OCI-LY7 (cell line): Measurements from ENCODE around the gene MMP23B. TPM values are rescaled to one million over a fixed set of nuclear protein-coding genes. Genes with fewer than 3 reads are reported as not detected.

Experiments used
- BruUV-seq: library from RNA; stranded (reverse); fragments of 400-500 nt; replicated peaks from 2 replicates; lab custom pipeline; 2021; lab: Mats Ljungman, UMichigan
- CTCF ChIA-PET: fragments of 300-600 bp; sonication (Branson Sonifier 250); formaldehyde crosslinking; loops from one replicate; lab custom pipeline; 2022; ENCODE audit warnings: antibody characterized with exemption; ENCODE audit not compliant: unreplicated experiment; lab: Charles Lee
- POLR2A ChIA-PET: fragments of 300-600 bp; sonication (Branson Sonifier 250); formaldehyde crosslinking; loops from one replicate; lab custom pipeline; 2022; ENCODE audit warnings: antibody characterized with exemption; lab: Charles Lee
- DNase-seq: peaks from one replicate; pipeline ENCODE4 v3.0.0-alpha.2; 2015; ENCODE audit warnings: low spot score
- H2AFZ ChIP-seq: fragments of 200-600 bp; sonication (generic), shearing (Covaris generic); 2 replicates; pipeline ENCODE4 v1.6.1; 2014; ENCODE audit warnings: mild to moderate bottlenecking, antibody characterized with exemption, low read length, moderate library complexity
- H3K27ac ChIP-seq: fragments of 200-600 bp; sonication (generic); 2 replicates; pipeline ENCODE4 v1.5.1; 2014; ENCODE audit warnings: mixed run types, low read depth, mild to moderate bottlenecking, moderate library complexity, low read length, inconsistent platforms; ENCODE audit not compliant: poor library complexity, severe bottlenecking
- H3K36me3 ChIP-seq: fragments of 200-600 bp; sonication (generic); 2 replicates; pipeline ENCODE4 v1.6.1; 2014; ENCODE audit warnings: mild to moderate bottlenecking, antibody characterized with exemption, low read length, moderate library complexity, mixed read lengths; ENCODE audit not compliant: insufficient read depth
- H3K4me1 ChIP-seq: fragments of 200-600 bp; sonication (generic); 2 replicates; pipeline ENCODE4 v1.5.1; 2014; ENCODE audit warnings: mild to moderate bottlenecking, low read length; ENCODE audit not compliant: insufficient read depth, poor library complexity, severe bottlenecking
- H3K4me2 ChIP-seq: fragments of 200-600 bp; sonication (generic); 2 replicates; pipeline ENCODE4 v1.6.1; 2014; ENCODE audit warnings: mild to moderate bottlenecking, low read length
- H3K4me3 ChIP-seq: fragments of 200-600 bp; sonication (generic); 2 replicates; pipeline ENCODE4 v1.5.1; 2014; ENCODE audit warnings: mild to moderate bottlenecking, low read depth, low read length; ENCODE audit not compliant: poor library complexity, severe bottlenecking
- H3K79me2 ChIP-seq: fragments of 200-600 bp; sonication (generic); 2 replicates; pipeline ENCODE4 v1.6.1; 2016; ENCODE audit warnings: low read depth, mild to moderate bottlenecking, low read length, moderate library complexity, mixed read lengths; ENCODE audit not compliant: insufficient read depth
- H3K9me2 ChIP-seq: fragments of 200-600 bp; sonication (generic); 2 replicates; pipeline ENCODE4 v1.6.1; 2016; ENCODE audit warnings: mild to moderate bottlenecking, low read length, mixed read lengths; ENCODE audit not compliant: insufficient read depth
- H3K9me3 ChIP-seq: fragments of 200-600 bp; sonication (generic); 2 replicates; pipeline ENCODE4 v1.6.1; 2014; ENCODE audit warnings: mild to moderate bottlenecking, mixed run types, low read length, mixed read lengths
- H4K20me1 ChIP-seq: fragments of 200-600 bp; sonication (generic); 2 replicates; pipeline ENCODE4 v1.6.1; 2014; ENCODE audit warnings: mild to moderate bottlenecking, antibody characterized with exemption, low read length, moderate library complexity, mixed read lengths; ENCODE audit not compliant: insufficient read depth
- CTCF ChIP-seq: fragments of 200-600 bp; sonication (generic); conservative IDR thresholded peaks from 2 replicates; pipeline ENCODE4 v1.5.1; 2014; ENCODE audit warnings: mild to moderate bottlenecking, antibody characterized with exemption, low read length, moderate library complexity, mixed read lengths
- EZH2phosphoT487 ChIP-seq: fragments of 200-600 bp; sonication (generic); IDR thresholded peaks from 2 replicates; pipeline ENCODE4 v1.6.1; 2018; ENCODE audit warnings: low read depth, borderline replicate concordance, mild to moderate bottlenecking, mixed run types, antibody characterized with exemption, low read length, moderate library complexity, mixed read lengths
- intact Hi-C: fragments of 100-400 bp; cut with micrococcal nuclease; formaldehyde crosslinking; loops from one replicate; pipeline ENCODE4 v1.10.0; 2022; ENCODE audit not compliant: unreplicated experiment
- total RNA-seq, 2 experiments: library from RNA; depleted of rRNA in 1 of 2; stranded (reverse); fragments of >200 nt in 1 of 2; shearing (Covaris generic) in 1 of 2; gene quantifications; 2 replicates each; pipeline ENCODE4 v1.2.3, GENCODE V29; 2014 to 2022

Gene MMP23B
- total RNA-seq, 2 experiments from 2014 or later = 2.2 to 7.6 TPM

GRCh38 chr1:1617925-1618324, 14.0 kb upstream of the MMP23B start:
- H3K9me2 ChIP-seq = no peaks in the 10 kb centered on the region
- DNase-seq = no peak
- H3K36me3 ChIP-seq = no peaks in the 10 kb centered on the region
- no peaks in the 10 kb centered on the region; the same call in 1 of the 2 replicates for H4K20me1 ChIP-seq
- no peak for TF ChIP-seq EZH2phosphoT487
- no peak for TF ChIP-seq CTCF
- intact Hi-C loops = loop anchor here (5.0 kb wide), 1 partner anchor 46 kb away; the partner anchor contains the start of gene SSU72
- no peak overlapping the region for H3K4me3 ChIP-seq
- no TSS peak for BruUV-seq
- no peak overlapping the region for H3K27ac ChIP-seq
- peaks cover 14% of the 10 kb centered on the region; the same call in 1 of the 2 replicates for H3K79me2 ChIP-seq
- no peak overlapping the region for H2AFZ ChIP-seq
- no peaks in the 10 kb centered on the region for H3K9me3 ChIP-seq
- peaks cover 24% of the 10 kb centered on the region for H3K4me1 ChIP-seq
- H3K4me2 ChIP-seq = no peak overlapping the region
- POLR2A ChIA-PET = no interaction called here
- CTCF ChIA-PET = no interaction called here

GRCh38 chr1:1618396-1619068, 13.4 kb upstream of the MMP23B start:
- Histone ChIP-seq H4K20me1 (no peaks in the 10 kb centered on the region; the same call in 1 of the 2 replicates), H3K36me3 (no peaks in the 10 kb centered on the region), H2AFZ (no peak overlapping the region), H3K4me3 (no peak overlapping the region), H3K4me2 (no peak overlapping the region), H3K79me2 (peaks cover 14% of the 10 kb centered on the region; the same call in 1 of the 2 replicates), H3K9me2 (no peaks in the 10 kb centered on the region), H3K9me3 (no peaks in the 10 kb centered on the region), H3K27ac (no peak overlapping the region), H3K4me1 (peaks cover 22% of the 10 kb centered on the region)
- DNase-seq = no peak
- TF ChIP-seq EZH2phosphoT487 (no peak), CTCF (no peak)
- intact Hi-C loops = loop anchor here (5.0 kb wide), 1 partner anchor 46 kb away; the partner anchor contains the start of gene SSU72
- no TSS peak for BruUV-seq
- POLR2A ChIA-PET = no interaction called here
- CTCF ChIA-PET = no interaction called here

GRCh38 chr1:1619917-1620361, 12.0 kb upstream of the MMP23B start:
- TF ChIP-seq CTCF (peak; percentile 71), EZH2phosphoT487 (no peak)
- Histone ChIP-seq H3K27ac (no peak overlapping the region), H3K4me3 (no peak overlapping the region), H3K9me2 (no peaks in the 10 kb centered on the region), H3K4me2 (no peak overlapping the region), H3K79me2 (peaks cover under 1% of the 10 kb centered on the region; the same call in 1 of the 2 replicates), H3K36me3 (no peaks in the 10 kb centered on the region), H4K20me1 (no peaks in the 10 kb centered on the region; the same call in 1 of the 2 replicates), H3K9me3 (no peaks in the 10 kb centered on the region), H2AFZ (no peak overlapping the region), H3K4me1 (peaks cover 11% of the 10 kb centered on the region)
- BruUV-seq = no TSS peak
- ChIA-PET CTCF (no interaction called here), POLR2A (no interaction called here)
- intact Hi-C loops = loop anchor here (5.0 kb wide), 1 partner anchor 48 kb away; the partner anchor contains the start of gene SSU72
- DNase-seq = peak; percentile 27
